Astrocyte of the cerebellum (primary cell): ENCODE results near the gene UACA.

ENCODE experiments used
- DNase-seq: peaks from one replicate; pipeline ENCODE4 v3.0.0-alpha.2; 2011; ENCODE audit warnings: low read depth
- H3K4me3 ChIP-seq: 2 replicates; pipeline ENCODE4 v1.5.1; 2011; ENCODE audit warnings: mild to moderate bottlenecking, low read depth, low read length, moderate library complexity
- in situ Hi-C: cut with HindIII; loops from 2 replicates; pipeline ENCODE4 v1.10.0; 2017; ENCODE audit warnings: low sequenced_read_pairs
- TF ChIP-seq, protein P1 (sequence below): IDR thresholded peaks from 2 replicates; pipeline ENCODE4 v1.5.1; 2012; ENCODE audit warnings: low read length, low read depth, moderate library complexity, mild to moderate bottlenecking; ENCODE audit errors: missing control alignments

UACA gene

GRCh38 chr15:70615435-70616310, 147.7 kb downstream of the UACA start:
- no peak for DNase-seq
- H3K4me3 ChIP-seq, result no peak overlapping the region
- TF ChIP-seq, protein P1, sequence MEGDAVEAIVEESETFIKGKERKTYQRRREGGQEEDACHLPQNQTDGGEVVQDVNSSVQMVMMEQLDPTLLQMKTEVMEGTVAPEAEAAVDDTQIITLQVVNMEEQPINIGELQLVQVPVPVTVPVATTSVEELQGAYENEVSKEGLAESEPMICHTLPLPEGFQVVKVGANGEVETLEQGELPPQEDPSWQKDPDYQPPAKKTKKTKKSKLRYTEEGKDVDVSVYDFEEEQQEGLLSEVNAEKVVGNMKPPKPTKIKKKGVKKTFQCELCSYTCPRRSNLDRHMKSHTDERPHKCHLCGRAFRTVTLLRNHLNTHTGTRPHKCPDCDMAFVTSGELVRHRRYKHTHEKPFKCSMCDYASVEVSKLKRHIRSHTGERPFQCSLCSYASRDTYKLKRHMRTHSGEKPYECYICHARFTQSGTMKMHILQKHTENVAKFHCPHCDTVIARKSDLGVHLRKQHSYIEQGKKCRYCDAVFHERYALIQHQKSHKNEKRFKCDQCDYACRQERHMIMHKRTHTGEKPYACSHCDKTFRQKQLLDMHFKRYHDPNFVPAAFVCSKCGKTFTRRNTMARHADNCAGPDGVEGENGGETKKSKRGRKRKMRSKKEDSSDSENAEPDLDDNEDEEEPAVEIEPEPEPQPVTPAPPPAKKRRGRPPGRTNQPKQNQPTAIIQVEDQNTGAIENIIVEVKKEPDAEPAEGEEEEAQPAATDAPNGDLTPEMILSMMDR, result no peak
- in situ Hi-C loops, result no loop called here

- DNase-seq, result no peak
- H3K4me3 ChIP-seq, result no peak overlapping the region
- in situ Hi-C loops, result no loop called here
- TF ChIP-seq, protein P1, result no peak
Measured at GRCh38 chr15:70614221-70614620, 149.1 kb downstream of the UACA start.

- no peak for DNase-seq
- TF ChIP-seq, protein P1, result no peak
- in situ Hi-C loops, result no loop called here
- H3K4me3 ChIP-seq, result no peak overlapping the region
Measured at GRCh38 chr15:70613271-70613670, 150.1 kb downstream of the UACA start.

- TF ChIP-seq, protein P1, result no peak
- no peak overlapping the region for H3K4me3 ChIP-seq
- no peak for DNase-seq
- in situ Hi-C loops, result no loop called here
Measured at GRCh38 chr15:70611286-70611685, 152.1 kb downstream of the UACA start.

GRCh38 chr15:70610541-70610940, 152.8 kb downstream of the UACA start:
- no peak overlapping the region for H3K4me3 ChIP-seq
- DNase-seq, result no peak
- in situ Hi-C loops, result no loop called here
- TF ChIP-seq, protein P1, result no peak

- TF ChIP-seq, protein P1, result no peak
- no peak for DNase-seq
- H3K4me3 ChIP-seq, result no peak overlapping the region
- in situ Hi-C loops, result no loop called here
Measured at GRCh38 chr15:70609889-70610288, 153.5 kb downstream of the UACA start.
